Measurements from ENCODE around the gene TENM3.
"Not testable (repeated sequence)": the region's sequence is repeated elsewhere in the genome, so short reads cannot be mapped to it uniquely, and the experiment has no call there.

Gene TENM3

GRCh38 chr4:182243204-182243603 is at the start of gene TENM3:
TENM3 (plus strand) TSS chr4:182243402; CDS start chr4:182324021, 80,619 bp downstream.
- not testable (repeated sequence) for DNase-seq (ENCODE audit: low spot score)

- DNase-seq (ENCODE audit: low spot score) = no peak
Measured at GRCh38 chr4:182194091-182194824, 48.9 kb upstream of the TENM3 start.

DNA sequence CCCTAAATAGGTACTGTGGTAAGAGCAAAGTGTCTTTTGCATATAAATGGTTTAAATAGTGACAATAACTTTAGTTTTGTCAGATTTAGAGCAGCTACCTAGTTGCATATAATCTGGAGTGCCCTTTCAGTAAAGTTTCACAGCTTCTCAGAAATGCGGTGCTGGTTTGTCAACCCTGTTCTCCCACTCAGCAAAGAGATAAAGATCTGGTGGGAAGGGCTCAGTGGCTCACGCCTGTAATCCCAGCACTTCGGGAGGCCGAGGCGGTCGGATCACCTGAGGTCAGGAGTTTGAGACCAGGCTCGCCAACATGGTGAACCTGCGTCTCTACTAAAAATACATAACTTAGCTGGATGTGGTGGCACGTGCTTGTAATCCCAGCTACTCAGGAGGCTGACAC is 45.6 kb upstream of the TENM3 start:
- no peak for DNase-seq (ENCODE audit: low spot score)

- DNase-seq (ENCODE audit: low spot score) = no peak
Measured at GRCh38 chr4:182201871-182202270, 41.3 kb upstream of the TENM3 start.

GRCh38 chr4:182202650-182203049 is 40.6 kb upstream of the TENM3 start:
- no peak for DNase-seq (ENCODE audit: low spot score)

DNA sequence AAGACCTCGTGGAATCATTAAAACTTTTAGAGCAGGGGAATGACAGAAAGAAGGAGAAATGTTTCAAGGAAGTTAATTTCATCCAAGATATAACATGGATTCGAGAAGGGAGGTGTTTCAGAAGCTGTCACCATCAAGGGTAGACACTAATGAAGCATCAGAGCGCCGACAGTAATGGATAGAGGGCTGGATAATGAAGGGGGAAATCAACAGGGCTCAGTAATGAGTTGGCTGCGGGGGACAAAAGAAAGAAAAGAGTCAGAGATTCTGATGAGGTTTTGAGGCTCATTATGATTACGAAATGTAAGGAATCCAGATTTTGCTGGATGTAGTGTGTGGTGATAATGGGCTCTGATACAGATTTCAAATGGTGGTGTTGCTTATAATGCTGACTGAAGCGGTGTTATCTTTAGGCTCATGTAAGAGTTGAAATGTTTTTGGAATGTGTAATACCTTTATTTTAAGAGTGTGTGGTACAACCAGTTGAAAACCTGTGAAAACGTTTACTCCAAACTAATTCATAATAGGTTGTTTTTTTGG is 39.3 kb upstream of the TENM3 start:
- DNase-seq (ENCODE audit: low spot score) = no peak

DNA sequence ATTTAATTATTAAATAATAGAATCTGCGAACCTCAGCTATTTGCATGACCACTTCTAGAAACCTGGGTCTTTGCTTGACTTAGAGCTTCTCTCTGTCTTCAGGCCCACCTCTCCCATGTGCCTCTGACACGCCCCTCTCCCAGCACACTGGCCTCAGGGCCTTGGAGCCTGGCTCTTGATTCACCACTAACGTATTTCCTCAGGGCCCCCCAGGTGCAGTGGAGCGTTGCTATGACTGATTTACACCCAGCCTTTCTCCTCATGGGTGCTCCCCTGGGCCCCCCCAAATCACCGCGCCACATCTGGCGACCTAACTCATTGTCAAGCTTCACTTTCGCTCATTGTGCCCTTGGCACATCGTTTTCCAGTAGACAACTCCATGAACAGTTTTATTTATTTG is 37.9 kb upstream of the TENM3 start:
- no peak for DNase-seq (ENCODE audit: low spot score)

DNA sequence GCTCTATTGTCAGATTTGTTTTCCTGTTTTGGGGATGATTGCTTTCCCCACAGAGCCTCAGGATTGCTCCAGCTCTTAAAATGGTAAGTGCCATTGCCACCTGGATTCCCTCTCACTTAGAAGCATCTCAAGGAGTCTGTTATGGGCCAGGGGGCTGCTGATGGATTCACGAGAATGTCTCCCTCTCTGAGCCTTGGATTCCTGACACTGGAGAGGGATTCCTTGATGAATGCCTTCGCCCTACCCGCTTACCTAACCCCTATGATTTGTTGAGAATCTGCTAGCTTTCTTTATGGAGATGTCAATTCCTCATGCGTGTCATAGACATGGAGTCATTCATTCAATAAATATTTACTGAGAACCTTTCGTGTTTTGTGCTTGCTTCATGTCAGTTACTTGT is 36.9 kb upstream of the TENM3 start:
- no peak for DNase-seq (ENCODE audit: low spot score)

- no peak for DNase-seq (ENCODE audit: low spot score)
Measured at GRCh38 chr4:182206916-182207315, 36.3 kb upstream of the TENM3 start.

DNA sequence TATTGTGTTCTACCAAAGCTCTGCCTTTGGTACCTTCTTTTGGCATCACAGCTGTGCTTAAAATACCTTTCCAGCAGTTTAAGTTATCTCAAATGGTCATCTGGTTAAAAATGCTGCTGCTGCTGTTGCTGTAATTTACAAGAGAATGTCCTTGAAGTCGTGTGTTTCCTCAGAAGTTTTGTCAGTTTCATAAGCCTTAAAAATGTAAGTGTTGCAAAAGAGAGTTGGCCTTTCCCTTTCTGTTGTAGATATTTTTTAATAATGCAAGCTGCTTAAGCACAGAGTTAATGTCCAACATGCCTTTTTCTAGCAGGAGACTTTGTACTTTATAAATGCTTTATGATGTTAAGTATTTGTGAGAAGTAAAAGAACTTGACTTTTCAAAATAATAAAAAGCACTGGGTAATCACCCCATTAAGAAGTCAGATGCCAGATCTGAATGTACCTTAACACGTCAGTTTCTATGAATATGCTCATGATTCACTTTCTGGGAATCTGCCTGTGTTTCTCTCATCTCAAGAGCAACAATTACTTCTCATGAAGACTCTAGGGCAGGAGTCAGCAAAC is 35.3 kb upstream of the TENM3 start:
- peak; percentile 41 for DNase-seq (ENCODE audit: low spot score)

GRCh38 chr4:182208526-182209050 is 34.6 kb upstream of the TENM3 start:
- DNase-seq (ENCODE audit: low spot score) = no peak

DNA sequence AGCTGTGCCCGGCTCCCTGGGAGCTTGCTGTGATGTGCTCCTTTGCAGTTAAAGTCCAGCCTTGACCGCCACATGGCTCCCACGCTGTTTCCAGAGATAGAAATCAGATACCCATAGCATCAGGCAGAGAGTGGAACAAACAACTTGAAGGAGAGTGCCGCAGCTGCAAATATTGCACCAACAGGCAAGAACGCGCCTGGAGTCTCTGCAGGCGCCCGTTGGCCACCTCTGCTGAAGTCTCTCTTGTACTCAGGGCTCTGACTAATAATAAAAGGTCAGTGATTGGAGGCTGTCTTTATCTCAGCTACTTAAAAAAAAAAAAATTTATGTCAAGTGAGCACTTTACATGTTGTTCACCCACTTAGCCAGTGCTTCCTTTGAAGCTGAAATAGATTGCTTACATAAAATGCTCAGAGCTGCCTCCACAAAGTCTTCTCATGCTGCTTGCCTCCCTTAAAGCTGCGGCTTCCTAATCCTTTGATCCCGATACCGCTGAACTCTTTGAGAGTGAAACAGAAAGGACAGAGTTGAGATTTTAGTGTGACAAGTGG is 30.9 kb upstream of the TENM3 start:
- DNase-seq (ENCODE audit: low spot score) = no peak

DNA sequence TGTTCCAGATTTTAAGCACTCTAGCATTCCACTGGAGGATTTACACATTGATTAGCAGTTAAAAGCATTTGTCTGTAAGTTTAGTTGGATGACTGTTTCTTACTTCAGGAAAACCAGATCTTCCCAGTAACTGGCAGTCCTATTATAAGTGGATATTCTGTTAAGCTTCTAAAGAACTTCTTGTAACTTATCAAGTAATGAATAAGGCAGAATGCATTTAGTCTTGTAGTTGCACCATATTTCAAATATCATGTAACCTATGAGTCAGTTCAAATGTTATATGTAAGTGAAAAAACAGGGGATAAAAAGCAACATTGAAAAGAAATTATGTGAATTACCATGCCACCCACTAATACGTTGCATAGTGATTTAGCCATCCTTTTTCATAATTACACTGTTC is 30.2 kb upstream of the TENM3 start:
- DNase-seq (ENCODE audit: low spot score) = no peak

DNA sequence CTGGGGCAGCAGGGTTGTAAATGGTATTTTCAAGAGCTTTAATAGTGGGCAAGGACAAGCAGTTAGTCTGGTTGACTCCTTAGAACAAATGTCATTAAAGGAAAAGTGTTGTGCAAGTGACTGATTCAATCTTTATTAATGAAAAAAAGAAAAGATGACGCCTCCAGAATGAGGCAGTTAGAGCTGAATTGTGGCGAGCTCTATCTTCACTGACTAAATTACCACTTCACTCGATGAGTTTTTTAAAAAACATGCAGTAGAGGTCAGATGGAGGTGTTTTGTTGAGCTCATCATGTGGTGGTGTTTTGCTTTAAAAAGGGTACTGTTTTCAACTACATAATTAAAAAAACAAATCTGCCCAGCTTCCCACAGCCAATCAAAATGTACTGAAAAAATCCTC is 28.1 kb upstream of the TENM3 start:
- no peak for DNase-seq (ENCODE audit: low spot score)

DNA sequence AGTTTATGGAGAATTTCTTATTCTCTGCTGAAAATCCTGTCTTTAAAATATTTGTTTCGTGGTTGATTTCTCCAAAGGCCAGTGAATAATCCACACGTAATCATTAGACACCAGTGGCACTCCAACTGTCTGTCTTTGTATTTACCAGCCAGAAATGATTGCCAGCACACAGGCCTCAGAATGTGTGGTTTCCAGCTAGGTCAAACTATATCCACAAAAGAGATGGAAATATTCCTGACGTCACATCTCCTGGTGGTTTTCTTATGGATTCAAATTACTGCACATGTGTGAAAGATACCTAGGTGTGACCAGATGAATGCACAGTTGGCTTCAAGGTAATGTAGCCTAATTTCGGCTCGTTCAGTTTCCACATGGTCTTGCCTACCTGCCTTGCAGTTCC is 27.2 kb upstream of the TENM3 start:
- DNase-seq (ENCODE audit: low spot score) = no peak

DNA sequence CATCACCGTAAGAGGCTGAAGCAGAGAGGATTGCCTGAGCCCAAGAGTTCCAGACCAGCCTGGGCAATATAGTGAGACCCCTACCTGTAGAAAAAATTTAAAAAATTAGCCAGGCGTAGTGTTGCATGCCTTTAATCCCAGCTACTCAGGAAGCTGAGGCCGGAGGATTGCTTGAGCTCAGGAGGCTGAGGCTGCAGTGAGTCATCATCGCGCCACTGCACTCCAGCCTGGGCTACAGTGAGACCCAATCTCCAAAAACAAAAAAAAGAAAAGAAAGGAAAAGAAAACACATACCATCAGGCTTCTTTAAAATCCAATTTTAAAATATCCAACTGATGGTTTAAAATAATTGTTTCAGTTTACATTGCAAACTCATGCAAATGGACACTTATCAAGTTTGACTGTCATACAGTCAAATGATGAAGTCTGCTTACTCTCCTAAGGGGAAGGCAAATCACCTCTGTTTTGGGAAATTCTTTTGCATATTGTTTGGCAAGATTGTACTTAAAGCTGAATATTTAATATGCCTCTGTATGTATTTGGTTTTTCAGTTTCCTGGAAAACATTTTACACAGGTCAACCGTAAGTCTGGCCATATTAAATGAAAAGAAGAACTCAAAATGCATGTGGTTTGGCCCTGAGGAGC is 23.7 kb upstream of the TENM3 start:
- no peak for DNase-seq (ENCODE audit: low spot score)

GRCh38 chr4:182221987-182222386 is 21.2 kb upstream of the TENM3 start:
- DNase-seq (ENCODE audit: low spot score) = no peak

GRCh38 chr4:182222766-182223165 is 20.4 kb upstream of the TENM3 start:
- DNase-seq (ENCODE audit: low spot score) = no peak

DNA sequence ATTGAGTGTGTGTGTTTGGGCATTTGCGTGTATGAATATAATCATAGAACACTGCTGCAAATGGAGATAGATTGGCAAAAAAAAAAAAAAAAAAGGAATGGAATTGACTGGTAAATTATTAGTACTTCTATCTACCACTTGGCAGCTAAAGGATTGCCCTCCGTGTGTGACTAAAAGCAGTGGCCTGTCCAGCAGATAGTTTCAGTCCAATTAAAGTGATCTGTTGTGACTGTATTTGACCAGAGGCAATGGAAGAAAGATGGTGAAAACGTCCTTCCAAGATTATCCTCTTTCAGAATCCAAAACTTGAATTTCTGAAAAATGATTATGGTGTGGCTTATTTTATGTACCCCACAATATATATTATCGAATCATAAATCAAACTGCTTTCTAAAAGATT is 19.5 kb upstream of the TENM3 start:
- no peak for DNase-seq (ENCODE audit: low spot score)

GRCh38 chr4:182224192-182224850 is 18.9 kb upstream of the TENM3 start:
- DNase-seq (ENCODE audit: low spot score) = no peak

DNA sequence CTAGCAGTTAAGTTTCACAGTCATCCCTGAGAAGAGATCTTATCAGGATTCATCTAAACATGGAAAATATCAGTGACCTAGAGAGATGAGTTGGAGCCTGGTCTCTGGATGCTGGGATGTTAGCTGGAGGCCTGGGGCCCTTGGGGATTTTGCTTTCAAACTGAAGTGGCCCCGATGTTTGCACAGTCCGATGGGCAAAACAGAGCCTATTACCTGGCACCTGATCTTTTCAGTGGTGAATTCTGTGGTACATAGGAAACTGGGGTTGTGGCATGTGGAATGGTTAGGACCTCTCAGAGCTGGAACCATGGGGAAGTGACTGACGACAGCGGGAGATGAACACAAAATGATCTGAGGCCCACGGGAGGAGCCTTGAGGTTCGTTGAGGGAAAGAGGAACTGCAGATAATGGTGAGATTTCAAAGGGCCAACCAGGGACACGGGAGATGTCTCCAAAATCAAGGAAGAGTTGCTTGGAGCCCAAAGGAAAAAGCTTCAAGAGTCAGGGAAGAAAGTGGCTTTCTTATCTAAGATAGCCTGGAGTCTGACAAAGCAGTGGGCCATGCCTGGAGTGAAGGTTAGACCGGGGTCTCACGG is 17.8 kb upstream of the TENM3 start:
- DNase-seq (ENCODE audit: low spot score) = no peak

DNA sequence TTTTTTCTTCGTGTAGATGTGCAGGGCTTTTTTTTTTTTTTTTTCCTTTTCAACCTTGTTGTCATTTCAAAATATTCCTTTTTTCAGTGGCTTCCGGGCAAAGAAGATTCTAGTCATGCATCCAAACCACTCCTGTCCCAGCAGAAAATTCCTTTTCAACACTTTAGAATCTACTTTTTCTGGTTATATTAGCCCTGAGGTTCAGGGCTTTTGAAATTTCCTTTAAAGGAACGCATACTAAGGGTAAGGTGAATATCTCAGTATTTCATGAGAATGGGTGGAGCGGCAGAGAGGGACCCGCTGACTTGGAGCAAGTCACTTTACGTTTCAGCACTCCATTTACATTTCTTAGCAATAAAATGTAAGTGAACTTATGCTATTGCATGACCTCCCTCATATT is 15.6 kb upstream of the TENM3 start:
- no peak for DNase-seq (ENCODE audit: low spot score)

Measured in activated CD4-positive, alpha-beta T cell treated with anti-CD3 and anti-CD28 coated beads, Interleukin-2, Interleukin-4, amounts not matched to agents 100 ng/mL and 50 ng/mL, durations not matched to agents 16 hours and 8 hours (primary cell).